Neural progenitor cell (in vitro differentiated cells): ENCODE measurements around the gene SLX9.

Experiments used
- EZH2 ChIP-seq: fragments of 200-600 bp; sonication (generic); IDR thresholded peaks from 2 replicates; pipeline ENCODE4 v1.6.1; 2017; ENCODE audit warnings: antibody characterized with exemption, mild to moderate bottlenecking, moderate library complexity
- EZH2phosphoT487 ChIP-seq: fragments of 200-600 bp; sonication (generic); IDR thresholded peaks from 2 replicates; pipeline ENCODE4 v1.6.1; 2017; ENCODE audit warnings: antibody characterized with exemption
- TF ChIP-seq, protein P1 (sequence below): fragments of 200-600 bp; sonication (generic); IDR thresholded peaks from 2 replicates; pipeline ENCODE4 v1.5.1; 2017; ENCODE audit warnings: antibody characterized with exemption, mild to moderate bottlenecking

DNA sequence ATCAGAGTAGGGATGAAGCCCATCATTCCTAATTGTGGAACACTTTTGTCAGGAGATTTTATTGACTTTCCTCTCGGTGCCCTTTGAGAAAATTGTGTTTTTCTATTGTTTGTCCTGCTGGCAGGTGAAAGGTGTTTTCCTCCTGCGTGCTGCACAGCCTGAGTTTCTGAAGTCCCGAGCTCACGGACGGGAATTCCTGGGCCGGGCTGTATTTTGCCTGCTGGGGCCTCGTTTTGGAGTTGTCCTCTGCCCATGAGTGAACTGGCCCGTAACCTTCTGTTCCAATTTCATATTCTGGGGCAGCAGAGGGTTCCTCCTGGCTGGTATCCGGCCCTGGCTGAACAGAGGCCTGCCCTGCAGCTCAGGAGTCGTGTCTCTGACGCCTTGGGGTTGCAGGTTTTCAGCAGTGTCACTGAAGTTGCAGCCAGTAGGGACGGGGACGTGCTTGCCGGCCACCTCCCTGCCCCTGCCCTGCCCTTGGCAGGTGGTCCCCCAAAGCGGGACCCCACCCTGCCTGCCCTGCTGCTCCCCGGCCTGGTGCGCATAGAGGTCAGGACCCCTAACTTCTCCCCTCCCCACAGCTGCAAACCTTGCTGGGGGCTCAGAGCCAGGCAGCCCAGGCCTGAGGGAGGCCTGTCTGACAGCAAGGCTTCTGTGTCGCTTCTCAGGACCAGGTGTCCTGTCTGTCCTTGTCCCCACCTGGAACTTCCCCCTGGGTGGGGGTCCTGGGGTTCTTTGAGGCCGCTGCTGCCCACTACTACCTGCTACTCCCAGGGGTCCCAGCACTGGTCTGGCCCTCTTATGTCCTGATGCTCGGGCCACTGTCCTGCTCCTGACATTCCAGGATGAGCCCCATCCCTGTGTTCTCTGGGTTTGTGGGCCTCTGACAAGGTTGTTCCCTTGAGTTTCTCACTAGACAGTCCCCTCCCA is 49.0 kb downstream of the SLX9 start:
- TF ChIP-seq, protein P1, sequence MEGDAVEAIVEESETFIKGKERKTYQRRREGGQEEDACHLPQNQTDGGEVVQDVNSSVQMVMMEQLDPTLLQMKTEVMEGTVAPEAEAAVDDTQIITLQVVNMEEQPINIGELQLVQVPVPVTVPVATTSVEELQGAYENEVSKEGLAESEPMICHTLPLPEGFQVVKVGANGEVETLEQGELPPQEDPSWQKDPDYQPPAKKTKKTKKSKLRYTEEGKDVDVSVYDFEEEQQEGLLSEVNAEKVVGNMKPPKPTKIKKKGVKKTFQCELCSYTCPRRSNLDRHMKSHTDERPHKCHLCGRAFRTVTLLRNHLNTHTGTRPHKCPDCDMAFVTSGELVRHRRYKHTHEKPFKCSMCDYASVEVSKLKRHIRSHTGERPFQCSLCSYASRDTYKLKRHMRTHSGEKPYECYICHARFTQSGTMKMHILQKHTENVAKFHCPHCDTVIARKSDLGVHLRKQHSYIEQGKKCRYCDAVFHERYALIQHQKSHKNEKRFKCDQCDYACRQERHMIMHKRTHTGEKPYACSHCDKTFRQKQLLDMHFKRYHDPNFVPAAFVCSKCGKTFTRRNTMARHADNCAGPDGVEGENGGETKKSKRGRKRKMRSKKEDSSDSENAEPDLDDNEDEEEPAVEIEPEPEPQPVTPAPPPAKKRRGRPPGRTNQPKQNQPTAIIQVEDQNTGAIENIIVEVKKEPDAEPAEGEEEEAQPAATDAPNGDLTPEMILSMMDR = no peak
- no peak for TF ChIP-seq EZH2
- TF ChIP-seq EZH2phosphoT487 = no peak
